ENCODE measurements around the gene IL27RA. TPM values are rescaled to one million over a fixed set of nuclear protein-coding genes. Genes with fewer than 3 reads are reported as not detected.

The IL27RA gene
- total and polyA plus RNA-seq, 7 donors = 1.5 to 3.7 (median 2.8) TPM

DNA sequence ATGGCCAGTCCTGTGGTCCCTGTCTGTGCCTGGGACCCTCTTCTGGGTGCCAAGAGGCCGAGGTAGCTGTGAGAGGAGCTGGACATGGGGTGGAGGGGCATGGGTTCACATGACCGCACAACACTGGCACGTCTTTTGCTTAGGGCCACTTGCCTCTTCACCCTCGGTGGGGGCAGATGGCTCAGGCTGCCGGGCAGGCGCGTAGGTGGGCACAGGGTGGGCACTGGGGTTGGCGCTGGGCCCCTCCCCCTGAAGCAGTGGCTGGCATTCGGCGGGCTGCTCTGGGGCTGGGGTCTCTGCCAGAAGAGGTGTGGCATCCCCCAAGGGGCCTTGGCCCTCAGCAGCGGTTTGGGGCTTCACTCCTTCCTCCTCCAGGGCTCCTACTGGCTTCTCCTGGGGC lies 21.9 kb downstream of the IL27RA start:
- WGBS, 3 donors = 81 to 84% (median 83%) methylated on average over 9 to 11 of the region's 11 CpGs
- H3K27me3 ChIP-seq (ENCODE audit: insufficient read depth in 3 of 3, low read length in 2 of 3) = peaks cover 0 to 17% (median 13%) of the 10 kb centered on the region in 3 donors
- H3K36me3 ChIP-seq (ENCODE audit: insufficient read depth in 1 of 2, low read depth in 1 of 2) = no peaks in the 10 kb centered on the region
- TF ChIP-seq, protein P1, sequence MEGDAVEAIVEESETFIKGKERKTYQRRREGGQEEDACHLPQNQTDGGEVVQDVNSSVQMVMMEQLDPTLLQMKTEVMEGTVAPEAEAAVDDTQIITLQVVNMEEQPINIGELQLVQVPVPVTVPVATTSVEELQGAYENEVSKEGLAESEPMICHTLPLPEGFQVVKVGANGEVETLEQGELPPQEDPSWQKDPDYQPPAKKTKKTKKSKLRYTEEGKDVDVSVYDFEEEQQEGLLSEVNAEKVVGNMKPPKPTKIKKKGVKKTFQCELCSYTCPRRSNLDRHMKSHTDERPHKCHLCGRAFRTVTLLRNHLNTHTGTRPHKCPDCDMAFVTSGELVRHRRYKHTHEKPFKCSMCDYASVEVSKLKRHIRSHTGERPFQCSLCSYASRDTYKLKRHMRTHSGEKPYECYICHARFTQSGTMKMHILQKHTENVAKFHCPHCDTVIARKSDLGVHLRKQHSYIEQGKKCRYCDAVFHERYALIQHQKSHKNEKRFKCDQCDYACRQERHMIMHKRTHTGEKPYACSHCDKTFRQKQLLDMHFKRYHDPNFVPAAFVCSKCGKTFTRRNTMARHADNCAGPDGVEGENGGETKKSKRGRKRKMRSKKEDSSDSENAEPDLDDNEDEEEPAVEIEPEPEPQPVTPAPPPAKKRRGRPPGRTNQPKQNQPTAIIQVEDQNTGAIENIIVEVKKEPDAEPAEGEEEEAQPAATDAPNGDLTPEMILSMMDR (IDR thresholded peaks at IDR 0.05) = no peak
- no peaks in the 10 kb centered on the region for H3K9me3 ChIP-seq
- H3K4me3 ChIP-seq = no peak overlapping the region
- intact Hi-C loops (cut with DNase I) = no loop called here
- DNase-seq = no peak
- ATAC-seq = no peak
- no peaks in the 10 kb centered on the region for H3K4me1 ChIP-seq
- no peak overlapping the region for H3K27ac ChIP-seq

DNA sequence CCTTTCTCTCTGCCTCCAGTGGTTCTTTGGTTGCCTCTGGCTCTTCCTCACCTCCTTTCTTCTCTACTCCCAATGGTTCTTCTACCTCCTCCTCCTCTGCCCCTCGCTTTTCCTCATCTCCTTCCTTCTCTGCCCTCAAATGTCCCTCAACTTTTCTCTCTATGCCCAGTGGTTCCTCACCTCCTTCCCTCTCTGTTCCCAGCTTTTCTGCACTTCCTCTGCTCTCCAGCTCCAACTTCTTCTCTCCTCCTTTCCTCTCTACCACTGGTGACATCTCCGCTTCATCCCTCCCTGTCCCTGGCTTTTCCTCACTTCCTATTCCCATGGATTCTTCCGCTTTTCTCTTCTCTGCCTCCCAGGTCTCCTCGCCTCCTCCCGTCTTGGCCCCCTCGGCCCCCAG lies 22.5 kb downstream of the IL27RA start:
- Histone ChIP-seq H3K27me3 (ENCODE audit: insufficient read depth in 3 of 3, low read length in 2 of 3) (peaks cover 0 to 23% (median 15%) of the 10 kb centered on the region in 3 donors), H3K4me1 (no peaks in the 10 kb centered on the region), H3K4me3 (no peak overlapping the region), H3K9me3 (no peaks in the 10 kb centered on the region), H3K36me3 (ENCODE audit: insufficient read depth in 1 of 2, low read depth in 1 of 2) (no peaks in the 10 kb centered on the region), H3K27ac (no peak overlapping the region)
- DNase-seq (no peak), ATAC-seq (no peak)
- WGBS, 3 donors = 75 to 83% (median 78%) methylated on average over 6 of the region's 6 CpGs
- TF ChIP-seq, protein P1 (IDR thresholded peaks at IDR 0.05) = no peak
- intact Hi-C loops (cut with DNase I) = no loop called here

DNA sequence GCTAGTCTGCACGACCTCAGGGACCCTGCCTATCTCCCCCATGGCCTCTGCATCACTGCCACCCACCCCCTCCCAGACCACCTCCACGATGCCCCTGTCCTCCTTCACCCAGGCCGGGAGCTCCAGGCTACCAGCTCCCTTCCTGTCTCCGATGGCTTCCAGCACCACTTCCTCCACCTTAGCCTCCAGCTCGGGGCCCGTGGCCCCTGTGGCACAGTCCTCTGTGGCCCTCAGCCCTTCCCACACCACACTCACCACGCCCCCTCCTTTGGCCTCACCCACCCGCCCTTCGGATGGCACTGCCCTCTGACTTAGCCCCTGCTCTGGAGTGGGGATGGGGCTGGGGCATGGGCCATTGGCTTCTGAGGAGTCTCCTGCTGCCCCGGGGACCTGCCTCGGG lies 23.2 kb downstream of the IL27RA start:
- Histone ChIP-seq H3K9me3 (no peaks in the 10 kb centered on the region), H3K27ac (no peak overlapping the region), H3K4me1 (no peaks in the 10 kb centered on the region), H3K36me3 (ENCODE audit: insufficient read depth in 1 of 2, low read depth in 1 of 2) (no peaks in the 10 kb centered on the region), H3K4me3 (no peak overlapping the region), H3K27me3 (ENCODE audit: insufficient read depth in 3 of 3, low read length in 2 of 3) (peaks cover 0 to 29% (median 16%) of the 10 kb centered on the region in 3 donors)
- DNase-seq = no peak
- intact Hi-C loops (cut with DNase I) = no loop called here
- TF ChIP-seq, protein P1 (IDR thresholded peaks at IDR 0.05) = no peak
- ATAC-seq = no peak
- 59 to 70% (median 59%) methylated on average over 11 of the region's 11 CpGs for WGBS, 3 donors

DNA sequence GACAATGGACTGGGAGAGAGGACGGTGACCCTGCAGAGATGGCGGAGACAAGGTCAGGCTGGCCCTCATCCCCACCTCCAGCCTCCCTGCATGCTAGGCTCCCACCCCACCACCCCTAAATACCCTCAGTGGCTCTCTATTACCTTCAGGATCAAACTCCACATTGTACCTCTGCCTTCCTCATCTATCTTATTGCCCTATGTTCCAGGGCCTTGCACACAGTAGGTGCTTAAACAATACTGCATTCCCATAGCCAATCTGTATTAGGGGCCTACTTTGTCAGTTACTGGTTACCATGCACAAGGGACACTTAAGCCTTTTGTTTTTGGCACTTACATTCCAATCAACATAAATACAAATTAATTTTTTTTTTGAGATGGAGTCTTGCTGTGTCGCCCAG lies 23.8 kb downstream of the IL27RA start:
- no peaks in the 10 kb centered on the region for H3K9me3 ChIP-seq
- H3K36me3 ChIP-seq (ENCODE audit: insufficient read depth in 1 of 2, low read depth in 1 of 2) = no peaks in the 10 kb centered on the region
- no peak for DNase-seq
- H3K27me3 ChIP-seq (ENCODE audit: insufficient read depth in 3 of 3, low read length in 2 of 3) = peaks cover 0 to 36% (median 16%) of the 10 kb centered on the region in 3 donors
- no peaks in the 10 kb centered on the region for H3K4me1 ChIP-seq
- TF ChIP-seq, protein P1 (IDR thresholded peaks at IDR 0.05) = no peak
- no peak overlapping the region for H3K27ac ChIP-seq
- no peak for ATAC-seq
- intact Hi-C loops (cut with DNase I) = no loop called here
- no peak overlapping the region for H3K4me3 ChIP-seq
- 80 to 94% (median 91%) methylated on average over 3 of the region's 3 CpGs for WGBS, 3 donors

DNA sequence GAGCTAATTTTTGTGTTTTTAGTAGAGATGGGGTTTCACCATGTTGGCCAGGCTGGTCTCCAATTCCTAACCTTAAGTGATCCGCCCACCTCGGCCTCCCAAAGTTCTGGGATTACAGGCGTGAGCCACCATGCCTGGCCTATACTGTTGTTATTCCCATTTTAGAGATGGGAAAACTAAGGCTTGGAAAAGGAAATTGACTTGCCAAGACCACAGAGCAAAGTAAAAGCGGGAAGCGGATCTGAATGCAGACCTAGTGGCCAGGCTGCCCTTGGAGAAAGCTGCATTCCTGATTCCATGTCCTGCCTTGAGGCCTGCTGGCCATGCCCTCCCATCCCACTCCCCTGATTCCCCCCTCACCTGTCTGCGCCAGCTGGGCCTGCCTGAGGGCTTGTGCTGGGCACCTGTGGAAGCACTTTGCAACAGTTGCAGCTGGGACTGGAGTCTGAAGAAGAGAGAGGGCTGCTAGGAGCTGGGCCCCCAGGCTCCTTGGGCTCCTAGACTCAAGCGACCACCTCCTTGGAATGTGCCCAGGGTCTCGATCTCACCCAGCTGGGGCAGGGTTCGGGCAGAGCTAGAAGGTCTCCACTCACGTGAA lies 24.6 kb downstream of the IL27RA start:
- no peak for ATAC-seq
- TF ChIP-seq, protein P1 (IDR thresholded peaks at IDR 0.05) = no peak
- WGBS, 3 donors = 87 to 91% (median 90%) methylated on average over 10 of the region's 10 CpGs
- H3K27me3 ChIP-seq (ENCODE audit: insufficient read depth in 3 of 3, low read length in 2 of 3) = peaks cover 0 to 40% (median 16%) of the 10 kb centered on the region in 3 donors
- no peaks in the 10 kb centered on the region for H3K9me3 ChIP-seq
- no peaks in the 10 kb centered on the region for H3K36me3 ChIP-seq (ENCODE audit: insufficient read depth in 1 of 2, low read depth in 1 of 2)
- intact Hi-C loops (cut with DNase I) = no loop called here
- H3K4me3 ChIP-seq = no peak overlapping the region
- DNase-seq = no peak
- no peaks in the 10 kb centered on the region for H3K4me1 ChIP-seq
- H3K27ac ChIP-seq = no peak overlapping the region

Measured in psoas muscle (tissue), 8 donors.